Kidney glomerular epithelial cell (primary cell): ENCODE data around the gene PCYT1A.
A peak's percentile ranks its signal among the peaks of the same experiment; 100 is the strongest.
"Not testable (repeated sequence)": the region's sequence is repeated elsewhere in the genome, so short reads cannot be mapped to it uniquely, and the experiment has no call there.

Experiments
- DNase-seq: peaks from one replicate; lab custom pipeline; 2025; lab: John Stamatoyannopoulos, UW

Gene PCYT1A

DNA sequence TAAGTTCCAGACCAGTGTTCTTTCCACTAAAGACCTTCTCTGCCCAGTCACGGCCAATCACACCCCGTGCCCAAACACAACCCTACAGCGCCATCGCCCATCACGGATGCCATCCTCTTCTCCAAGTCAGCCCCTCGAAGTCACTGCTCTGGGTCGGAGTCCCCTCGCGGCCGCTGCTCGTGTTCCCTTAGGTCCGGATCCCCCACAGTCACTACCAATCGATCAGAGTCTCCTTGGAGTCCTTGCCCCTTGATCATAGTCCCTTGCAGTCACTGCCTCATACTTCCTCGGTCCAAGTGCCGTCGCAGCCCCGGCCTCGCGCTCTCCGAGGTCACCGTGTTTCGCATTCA is 461 bp downstream of the PCYT1A start:
- no peak for DNase-seq

DNA sequence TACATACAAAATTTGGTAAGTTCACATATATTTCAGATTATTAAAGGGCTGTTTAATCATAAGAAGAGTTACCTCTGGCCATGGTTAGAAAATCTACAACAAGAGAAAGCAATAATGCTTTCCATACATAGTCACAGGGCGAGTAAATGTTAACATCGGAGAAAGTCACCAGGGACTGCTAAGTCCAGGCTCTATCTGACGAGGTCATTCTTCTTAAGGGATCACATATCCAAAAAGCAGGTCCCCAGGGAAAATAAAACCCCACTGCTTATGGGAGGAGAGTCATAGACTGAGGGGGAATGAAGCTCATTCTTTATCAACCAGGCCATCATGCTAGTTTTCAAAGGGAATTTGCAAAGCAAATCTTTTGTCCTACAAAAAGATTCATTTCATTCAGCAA is 3.1 kb downstream of the PCYT1A start:
- DNase-seq: no peak

DNA sequence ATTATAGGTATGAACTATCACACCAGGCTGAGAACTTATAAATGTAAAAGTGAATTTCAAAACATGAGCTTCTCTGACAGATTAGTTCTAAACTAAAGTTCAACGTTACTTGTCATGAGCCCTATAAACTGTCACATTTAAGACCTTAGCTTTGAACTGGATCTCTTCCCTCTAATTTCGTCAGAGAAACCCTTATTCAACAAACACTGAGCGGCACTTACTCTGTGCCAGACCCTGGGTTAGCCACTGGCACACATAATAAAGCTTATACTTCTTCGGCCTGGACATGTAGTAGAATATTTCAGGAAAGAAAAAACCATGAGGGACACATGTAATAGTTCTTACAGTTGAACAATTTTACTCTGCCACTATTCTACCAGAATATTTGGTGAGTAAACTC is 5.6 kb downstream of the PCYT1A start:
- DNase-seq: no peak

DNA sequence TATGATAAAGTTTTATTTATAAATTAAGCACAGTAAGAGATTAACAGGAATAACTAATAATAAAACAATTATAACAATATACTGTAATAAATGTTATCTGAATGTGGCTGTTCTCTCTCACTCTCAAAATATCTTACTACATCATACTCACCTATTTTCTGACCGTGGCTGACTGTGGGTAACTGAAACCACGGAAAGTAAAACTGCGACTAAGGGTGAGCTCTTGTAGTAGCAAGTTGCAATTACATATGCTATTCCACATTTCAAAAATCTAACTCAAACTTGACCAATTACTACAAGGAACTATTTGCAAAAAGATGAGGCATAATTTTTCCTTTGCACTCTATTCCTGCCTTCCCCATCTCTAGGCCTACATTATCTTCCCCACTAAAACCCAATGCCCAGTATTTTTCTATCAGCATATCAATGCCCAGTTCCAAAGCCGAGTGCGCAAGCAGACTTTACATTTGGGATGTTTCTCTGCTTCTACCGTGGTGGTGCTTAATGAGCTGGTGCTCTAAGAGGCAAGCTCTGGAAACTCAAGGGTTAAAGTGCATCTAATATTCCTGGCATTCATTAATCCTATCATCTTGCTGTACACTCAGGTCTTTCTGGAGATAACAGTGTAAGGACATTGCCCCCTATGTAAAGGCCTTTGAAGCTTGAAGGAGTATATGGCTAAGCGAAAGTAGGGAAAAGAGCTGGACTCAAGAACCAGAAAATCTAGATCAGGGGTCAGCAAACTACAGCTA is 6.7 kb downstream of the PCYT1A start:
- DNase-seq: no peak

DNA sequence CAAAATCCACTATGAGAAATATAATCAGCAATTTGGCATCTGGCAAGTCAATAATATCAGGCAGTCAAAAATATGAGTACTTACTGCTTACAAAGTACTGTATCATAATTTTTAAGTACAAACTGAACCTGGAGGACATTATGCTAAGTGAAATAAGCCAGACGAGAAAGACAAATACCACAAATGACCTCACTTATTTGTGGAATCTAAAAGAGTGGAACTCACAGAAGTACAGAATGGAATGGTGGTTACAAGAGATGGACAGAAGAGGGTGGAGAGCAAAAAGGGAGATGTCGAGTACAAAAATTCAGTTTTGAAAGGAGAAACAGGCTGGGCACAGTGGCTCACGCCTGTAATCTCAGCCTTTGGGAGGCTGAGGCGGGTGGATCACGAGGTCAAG is 12.4 kb downstream of the PCYT1A start:
- no peak for DNase-seq

DNA sequence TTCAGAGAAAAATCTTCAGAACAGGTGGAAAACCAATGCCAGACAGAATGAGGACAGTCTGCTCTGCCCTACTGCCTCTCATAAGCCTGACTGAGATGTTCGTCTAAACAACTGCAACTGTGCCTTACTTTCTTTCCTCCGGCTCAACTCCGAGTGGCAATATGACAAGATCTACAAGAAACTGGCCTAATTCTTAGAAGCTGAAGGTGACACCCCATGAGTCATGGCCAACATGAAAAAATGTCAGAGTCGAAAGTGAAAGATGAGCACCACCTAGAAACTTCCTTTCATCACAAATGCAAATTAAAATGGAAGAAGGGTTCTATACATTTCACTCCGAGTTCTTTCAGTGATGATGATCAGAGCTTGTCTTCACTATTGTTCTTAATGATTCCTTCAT is 12.9 kb downstream of the PCYT1A start:
- no peak for DNase-seq

DNA sequence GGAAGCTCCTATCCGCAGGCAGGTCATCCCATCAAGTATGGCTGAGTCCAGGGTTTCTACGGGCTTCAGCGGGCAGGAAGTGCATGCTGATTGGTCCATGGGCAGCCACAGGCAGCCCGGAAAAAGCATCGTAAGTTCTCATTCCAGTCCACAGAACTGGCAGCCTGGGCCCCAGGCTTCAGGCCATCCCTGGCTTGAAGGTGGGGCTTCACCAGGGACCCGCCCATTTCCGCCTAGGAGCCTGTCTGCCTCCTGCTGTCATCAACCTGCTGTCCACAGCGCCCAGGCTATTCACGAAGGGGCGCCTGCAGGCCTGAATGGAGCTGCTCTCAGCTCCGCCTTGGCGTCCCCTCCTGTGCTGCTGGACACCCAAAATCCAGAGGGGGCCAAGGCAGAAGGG is 13.9 kb downstream of the PCYT1A start:
- no peak for DNase-seq

DNA sequence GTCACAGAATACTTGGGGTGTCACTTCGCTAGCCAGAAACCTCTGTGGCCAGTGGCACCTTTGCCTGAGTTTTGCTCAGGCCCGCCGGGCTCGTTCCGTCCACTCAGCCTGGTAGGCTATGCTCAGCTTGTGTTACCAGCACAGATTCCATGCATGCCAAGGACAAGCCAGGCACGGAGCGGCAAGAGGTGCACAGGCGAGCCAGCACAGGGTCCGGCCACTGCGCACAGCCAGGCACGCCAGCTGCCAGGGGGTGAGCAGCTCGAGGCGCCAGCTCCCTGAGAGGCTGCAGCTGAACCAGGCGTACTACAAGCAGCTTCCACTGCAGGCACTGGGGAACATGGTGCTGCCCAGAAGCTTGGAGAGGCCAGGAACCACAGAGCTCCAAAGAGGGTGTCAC is 14.7 kb downstream of the PCYT1A start:
- no peak for DNase-seq

DNA sequence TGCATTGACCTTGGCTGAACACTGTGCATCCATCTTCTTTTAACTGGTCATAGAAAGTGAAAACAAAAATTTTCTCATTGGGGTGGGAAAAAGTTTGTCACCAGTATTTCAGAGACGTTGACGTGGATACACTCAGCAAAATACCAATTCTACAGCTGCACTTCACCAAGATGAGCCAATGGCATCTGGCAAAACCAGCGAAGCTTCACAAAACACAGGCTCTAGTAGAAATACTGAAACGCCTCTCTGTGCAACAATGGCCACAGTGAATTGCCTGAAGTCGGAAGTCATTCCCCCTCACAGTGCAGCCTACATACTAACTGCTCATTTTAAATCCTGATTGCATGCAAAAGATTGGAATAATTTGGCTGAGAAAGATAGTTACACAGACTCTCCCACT is 17.0 kb downstream of the PCYT1A start:
- DNase-seq: no peak

DNA sequence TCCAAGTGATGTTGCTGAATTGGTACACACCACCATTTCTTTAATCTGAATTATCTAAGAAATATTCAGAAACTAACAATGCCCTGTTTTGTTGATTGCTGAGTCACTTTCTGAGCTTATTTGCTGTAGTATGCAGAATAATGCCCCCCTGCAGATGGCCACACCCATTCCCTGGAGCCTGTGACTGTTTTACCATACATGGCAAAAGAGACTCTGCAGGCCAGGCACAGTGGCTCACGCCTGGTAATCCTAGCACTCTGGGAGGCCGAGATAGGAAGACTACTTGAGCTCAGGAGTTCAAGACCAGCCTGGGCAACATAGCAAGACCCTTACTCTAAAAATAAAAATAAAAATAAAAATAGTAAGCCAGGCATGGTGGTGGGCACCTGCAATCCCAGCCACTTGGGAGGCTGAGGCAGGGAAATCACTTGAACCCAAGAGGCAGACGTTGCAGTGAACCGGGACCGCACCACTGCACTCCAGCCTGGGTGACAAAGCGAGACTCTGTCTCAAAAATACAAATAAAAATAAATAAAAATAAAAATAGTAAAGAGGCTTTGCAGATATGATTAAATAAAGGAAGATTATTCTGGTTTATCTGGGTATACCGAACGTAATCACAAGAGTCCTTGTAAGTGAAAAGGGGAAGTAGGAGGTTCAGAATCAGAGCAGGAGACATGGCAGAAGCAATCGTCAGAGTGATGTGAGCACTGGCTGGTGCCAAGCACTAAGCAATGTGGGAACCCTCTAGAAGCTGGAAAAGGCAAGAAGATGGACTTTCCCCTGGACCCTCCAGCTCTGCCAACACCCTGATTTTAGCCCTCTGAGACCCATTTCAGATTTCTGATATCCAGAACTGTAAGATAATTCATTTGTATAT is 19.0 kb downstream of the PCYT1A start:
- DNase-seq: no peak

DNA sequence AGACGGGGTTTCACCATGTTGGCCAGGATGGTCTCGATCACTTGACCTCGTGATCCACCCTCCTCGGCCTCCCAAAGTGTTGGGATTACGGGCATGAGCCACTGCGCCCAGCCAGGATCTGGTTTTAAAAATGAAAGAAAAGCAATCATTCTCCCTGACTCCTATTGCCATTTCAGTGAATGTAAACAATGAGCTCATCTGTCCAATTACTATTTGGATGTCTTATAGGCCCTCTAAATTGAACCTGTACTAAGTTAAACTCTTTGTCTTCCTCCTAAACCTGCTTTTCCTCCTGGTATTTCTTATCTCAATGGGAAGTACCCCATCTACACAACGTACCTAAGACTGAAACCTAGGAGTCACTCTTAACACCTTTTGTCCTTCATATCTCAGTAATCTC is 23.7 kb downstream of the PCYT1A start:
- no peak for DNase-seq

DNA sequence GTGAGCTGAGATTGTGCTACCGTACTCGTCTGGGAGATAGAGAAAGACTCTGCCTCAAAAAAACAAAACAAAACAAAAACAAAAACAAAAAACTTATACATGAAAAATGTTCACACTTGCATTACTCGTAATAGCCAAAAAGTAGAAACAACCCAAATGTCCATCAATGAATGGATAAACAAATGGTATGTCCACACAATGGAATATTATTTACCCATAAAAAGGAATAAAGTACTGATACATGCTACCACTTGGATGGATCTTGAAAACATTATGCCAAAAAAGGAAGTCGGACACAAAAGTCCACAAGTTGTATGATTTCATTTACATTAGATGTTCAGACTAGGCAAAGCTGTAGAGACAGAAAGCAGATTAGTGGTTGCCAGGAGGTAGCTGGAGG is 26.7 kb downstream of the PCYT1A start:
- no peak for DNase-seq

DNA sequence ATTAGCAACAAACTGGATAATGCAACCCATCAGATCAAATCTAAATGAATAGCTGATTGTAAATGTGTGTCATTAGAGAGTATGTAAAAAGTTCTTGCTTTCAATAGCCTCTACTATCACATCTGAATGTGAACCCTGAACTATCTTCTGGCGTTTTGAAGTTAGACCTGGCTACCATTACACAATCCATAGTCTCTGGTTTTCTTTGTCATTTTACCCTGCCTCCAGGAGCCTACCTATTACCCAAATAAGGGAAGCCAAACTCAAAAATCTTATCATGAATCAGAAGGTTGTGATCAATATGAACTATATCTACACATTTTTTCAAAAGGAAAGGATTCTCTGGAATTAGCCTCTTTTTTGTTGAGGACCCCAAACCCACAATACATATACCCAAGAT is 31.8 kb downstream of the PCYT1A start:
- no peak for DNase-seq

DNA sequence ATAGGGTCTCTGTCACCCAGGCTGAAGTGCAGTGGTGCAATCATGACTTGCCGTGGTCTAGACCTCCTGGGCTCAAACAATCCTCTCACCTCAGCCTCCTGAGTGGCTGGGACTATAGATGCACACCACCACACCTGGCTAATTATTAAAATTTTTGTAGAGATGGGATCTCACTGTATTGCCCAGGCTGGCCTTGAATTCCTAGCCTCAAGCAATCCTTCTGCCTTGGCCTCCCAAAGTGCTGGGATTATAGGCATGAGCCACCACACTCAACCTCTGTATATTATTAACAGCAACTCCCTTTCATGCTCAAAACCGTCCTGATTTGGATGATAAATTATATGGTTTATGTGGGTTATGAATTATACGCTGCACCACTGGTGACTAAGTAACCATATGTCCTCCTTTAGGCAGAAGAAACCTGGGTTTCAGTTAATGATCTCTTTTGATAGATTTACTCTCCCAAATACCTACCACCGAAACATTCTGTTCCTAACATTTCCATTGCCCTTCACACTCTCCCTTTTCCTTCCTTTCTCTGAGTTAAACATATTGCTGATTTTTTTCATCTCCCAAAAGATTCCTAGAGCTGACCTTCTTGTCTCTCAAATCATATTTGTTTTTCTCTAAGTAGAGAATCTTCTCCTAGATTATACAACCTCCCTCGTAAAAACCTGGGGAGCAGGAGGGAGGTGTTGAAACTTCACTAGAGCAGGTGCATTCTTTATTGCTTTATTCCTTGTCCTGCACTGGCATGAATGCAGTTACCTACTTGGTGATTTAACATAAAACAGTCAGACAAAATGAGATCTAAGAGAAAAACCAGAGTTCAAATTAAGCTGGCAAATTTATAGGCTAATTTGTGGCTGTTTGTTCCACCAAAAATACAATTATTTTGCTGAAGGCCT is 32.9 kb downstream of the PCYT1A start:
- DNase-seq: no peak

DNA sequence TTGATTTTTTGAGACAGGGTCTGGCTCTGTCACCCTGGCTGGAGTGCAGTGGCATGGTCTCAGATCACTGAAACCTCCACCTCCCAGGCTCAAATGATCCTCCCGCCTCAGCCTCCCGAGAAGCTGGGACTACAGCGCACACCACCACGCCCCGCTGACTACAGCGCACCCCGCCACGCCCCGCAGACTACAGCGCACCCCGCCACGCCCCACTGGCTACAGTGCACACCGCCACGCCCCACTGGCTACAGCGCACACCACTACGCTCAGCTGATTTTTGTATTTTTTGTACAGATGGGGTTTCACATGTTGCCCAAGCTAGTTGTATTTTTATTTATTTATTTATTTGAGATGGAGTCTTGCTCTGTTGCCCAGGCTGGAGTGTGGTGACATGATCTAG is 35.6 kb downstream of the PCYT1A start:
- no peak for DNase-seq

DNA sequence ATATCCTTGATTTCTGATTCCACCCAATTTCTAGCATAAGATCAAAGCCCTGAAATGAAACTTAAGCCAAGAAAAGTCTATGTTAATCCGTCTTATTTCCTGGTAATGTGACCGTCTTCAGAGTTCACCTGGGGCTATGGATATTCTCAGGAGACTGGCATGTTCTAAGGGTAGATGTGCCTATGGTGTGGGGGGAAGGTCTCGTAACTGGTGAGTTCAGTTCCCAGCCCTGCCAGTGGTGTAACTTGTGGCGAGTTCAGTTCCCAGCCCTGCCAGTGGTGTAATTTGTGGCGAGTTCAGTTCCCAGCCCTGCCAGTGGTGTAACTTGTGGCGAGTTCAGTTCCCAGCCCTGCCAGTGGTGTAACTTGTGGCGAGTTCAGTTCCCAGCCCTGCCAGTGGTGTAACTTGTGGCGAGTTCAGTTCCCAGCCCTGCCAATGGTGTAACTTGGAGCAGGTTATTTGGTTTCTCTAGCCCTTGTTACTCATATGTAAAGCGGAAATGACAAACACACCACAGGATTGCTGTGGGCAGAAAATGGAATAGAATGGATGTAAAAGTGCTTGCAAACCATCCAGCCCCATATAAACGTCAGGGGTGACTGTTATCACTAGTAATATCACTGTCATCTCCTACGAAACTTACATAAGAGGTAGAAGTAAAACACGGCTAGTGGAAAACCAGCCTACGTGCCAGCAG is 40.8 kb downstream of the PCYT1A start:
- no peak for DNase-seq

DNA sequence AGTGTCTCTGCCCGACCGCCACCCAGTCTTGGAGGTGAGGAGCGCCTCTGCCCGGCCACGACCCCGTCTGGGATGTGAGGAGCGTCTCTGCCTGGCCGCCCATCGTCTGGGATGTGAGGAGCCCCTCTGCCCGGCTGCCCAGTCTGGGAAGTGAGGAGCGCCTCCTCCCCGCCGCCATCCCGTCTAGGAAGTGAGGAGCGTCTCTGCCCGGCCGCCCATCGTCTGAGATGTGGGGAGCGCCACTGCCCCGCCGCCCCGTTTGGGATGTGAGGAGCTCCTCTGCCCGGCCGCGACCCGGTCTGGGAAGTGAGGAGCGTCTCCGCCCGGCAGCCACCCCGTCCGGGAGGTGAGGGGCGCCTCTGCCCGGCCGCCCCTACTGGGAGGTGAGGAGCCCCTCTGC is 43.4 kb downstream of the PCYT1A start:
- not testable (repeated sequence) for DNase-seq

DNA sequence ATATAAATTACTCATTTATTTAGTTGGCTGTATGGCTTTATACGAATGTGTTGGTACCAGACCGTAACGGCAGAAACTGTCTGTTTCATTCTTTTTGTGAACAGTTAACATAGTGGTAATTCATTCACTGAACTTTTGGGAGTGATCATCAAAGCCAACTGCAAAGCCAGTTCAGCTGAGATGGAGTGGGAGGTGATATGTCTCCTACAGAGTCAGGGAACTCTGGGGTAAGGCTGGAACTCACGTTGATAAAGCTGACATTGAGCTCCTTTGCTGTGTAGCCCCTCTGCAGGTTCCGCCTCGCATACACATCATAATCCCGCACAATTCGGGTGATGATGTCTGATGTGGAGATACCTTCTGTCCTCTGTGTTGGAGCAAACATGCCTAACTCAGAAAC is 45.8 kb downstream of the PCYT1A start:
- DNase-seq: no peak

DNA sequence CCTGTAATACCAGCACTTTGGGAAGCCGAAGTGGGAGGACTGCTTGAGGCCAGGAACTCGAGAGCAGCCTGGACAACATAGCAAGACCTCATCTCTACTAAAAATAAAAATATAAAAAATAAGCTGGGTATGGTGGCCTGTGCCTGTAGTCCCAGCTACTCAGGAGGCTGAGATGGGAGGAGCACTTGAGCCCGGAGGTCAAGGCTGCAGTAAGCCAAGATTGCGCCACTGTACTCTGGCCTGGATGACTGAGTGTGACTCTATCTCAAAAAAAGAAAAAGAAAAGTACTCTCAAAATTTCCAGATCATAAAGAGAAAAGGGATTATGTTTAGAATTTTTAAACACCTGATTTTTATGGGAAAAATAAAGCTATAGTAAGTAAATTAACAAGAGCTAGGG is 47.1 kb downstream of the PCYT1A start:
- DNase-seq: no peak

DNA sequence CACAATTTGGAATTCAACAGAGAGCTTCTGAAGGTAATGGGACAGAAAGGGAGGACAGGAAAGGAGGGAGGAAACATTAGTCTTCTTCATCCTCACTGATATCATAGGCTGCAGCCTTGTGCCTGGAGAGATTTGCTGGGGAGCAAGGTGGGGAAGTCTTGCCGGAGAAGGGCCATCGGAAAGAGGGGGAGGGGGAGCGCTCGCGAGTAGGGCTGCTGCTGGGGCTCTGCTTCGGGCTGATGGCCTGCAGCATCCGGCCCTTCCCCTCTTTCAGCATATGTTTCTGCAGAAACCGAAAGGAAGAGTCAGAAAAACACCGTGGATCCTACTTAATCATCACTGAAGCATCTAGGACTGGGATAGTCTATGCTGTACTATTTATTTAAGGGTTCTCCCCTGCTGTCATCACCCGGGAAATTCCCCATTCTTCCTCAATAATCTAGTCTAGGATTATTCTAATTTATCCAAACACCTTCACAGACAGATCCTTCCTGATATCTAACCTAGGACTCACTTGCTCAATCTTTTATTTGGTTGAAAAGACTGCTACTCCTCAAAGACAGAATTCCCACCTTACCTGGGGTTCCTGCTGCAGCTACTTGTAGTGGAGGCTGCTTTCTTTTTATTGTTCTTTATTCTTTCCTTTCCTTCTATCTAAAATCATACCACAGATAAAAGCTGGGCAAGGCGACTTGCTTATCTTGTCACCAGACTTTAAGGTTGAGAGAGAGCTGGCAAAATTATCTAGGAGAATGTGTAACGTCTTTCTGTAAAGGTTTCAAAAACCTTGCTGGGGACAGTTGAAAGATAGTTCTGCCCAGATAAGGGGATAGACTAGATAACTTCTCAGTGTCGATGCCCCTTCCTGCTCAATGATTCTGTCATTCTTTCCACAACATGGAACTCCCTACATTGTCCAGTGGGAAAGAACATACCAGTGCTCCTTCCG is 48.6 kb downstream of the PCYT1A start:
- peak; percentile 26 for DNase-seq

DNA sequence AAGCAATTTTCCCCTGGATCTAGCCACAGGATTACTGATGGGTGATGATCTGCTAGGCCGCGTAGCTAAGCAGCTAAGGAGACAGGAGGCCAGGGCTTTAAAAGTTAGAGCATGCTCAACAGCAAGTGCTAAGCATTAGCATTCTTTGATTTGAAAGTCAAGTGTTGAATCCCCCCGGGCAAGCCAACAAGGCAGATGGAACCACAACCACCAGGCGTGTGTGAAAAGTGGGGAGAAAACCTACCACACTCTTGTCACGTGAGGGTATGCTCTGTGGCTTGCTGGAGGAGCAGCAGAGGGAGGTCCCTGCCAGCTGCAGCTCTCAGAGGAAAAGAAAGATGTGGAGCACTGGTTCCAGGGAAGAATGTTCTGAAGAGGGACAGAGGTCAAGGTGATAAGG is 50.3 kb downstream of the PCYT1A start:
- DNase-seq: no peak
